ENCODE results near the gene EIF2AK2. TPM values are rescaled to one million over a fixed set of nuclear protein-coding genes. Genes with fewer than 3 reads are reported as not detected.

Gene EIF2AK2
- total RNA-seq, 4 donors from 2014 or later = 19.1 to 46.8 (median 22.5) TPM

DNA sequence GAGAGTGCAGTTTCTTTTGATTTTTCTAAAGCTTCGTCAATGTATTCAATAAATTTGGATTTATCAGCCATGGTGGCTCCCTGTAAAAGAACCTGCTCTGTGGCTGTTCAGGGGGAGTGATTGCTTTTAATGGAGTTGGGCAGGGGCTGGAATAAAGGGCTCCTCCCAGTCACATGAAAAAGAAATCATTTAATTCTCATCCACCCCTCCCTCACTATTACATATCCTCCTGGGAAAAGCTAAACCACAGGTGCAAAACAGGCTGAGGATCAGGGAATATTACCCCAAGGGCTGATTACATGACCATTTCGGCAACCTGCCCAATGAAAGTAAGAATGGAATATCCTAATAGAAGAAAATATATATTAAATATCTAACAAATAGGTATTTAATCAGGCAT is 31.8 kb upstream of the EIF2AK2 start, which contains the start of gene SULT6B1:
Gene SULT6B1 (minus strand): TSS at position 101 of the 400 bp plus-strand sequence. CDS start 30 bp downstream, at position 71.
- no peak for ATAC-seq (ENCODE audit: low FRiP score)
- DNase-seq (ENCODE audit: low spot score) = no peak
- TF ChIP-seq, protein P1, sequence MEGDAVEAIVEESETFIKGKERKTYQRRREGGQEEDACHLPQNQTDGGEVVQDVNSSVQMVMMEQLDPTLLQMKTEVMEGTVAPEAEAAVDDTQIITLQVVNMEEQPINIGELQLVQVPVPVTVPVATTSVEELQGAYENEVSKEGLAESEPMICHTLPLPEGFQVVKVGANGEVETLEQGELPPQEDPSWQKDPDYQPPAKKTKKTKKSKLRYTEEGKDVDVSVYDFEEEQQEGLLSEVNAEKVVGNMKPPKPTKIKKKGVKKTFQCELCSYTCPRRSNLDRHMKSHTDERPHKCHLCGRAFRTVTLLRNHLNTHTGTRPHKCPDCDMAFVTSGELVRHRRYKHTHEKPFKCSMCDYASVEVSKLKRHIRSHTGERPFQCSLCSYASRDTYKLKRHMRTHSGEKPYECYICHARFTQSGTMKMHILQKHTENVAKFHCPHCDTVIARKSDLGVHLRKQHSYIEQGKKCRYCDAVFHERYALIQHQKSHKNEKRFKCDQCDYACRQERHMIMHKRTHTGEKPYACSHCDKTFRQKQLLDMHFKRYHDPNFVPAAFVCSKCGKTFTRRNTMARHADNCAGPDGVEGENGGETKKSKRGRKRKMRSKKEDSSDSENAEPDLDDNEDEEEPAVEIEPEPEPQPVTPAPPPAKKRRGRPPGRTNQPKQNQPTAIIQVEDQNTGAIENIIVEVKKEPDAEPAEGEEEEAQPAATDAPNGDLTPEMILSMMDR (IDR thresholded peaks at IDR 0.05) = no peak

DNA sequence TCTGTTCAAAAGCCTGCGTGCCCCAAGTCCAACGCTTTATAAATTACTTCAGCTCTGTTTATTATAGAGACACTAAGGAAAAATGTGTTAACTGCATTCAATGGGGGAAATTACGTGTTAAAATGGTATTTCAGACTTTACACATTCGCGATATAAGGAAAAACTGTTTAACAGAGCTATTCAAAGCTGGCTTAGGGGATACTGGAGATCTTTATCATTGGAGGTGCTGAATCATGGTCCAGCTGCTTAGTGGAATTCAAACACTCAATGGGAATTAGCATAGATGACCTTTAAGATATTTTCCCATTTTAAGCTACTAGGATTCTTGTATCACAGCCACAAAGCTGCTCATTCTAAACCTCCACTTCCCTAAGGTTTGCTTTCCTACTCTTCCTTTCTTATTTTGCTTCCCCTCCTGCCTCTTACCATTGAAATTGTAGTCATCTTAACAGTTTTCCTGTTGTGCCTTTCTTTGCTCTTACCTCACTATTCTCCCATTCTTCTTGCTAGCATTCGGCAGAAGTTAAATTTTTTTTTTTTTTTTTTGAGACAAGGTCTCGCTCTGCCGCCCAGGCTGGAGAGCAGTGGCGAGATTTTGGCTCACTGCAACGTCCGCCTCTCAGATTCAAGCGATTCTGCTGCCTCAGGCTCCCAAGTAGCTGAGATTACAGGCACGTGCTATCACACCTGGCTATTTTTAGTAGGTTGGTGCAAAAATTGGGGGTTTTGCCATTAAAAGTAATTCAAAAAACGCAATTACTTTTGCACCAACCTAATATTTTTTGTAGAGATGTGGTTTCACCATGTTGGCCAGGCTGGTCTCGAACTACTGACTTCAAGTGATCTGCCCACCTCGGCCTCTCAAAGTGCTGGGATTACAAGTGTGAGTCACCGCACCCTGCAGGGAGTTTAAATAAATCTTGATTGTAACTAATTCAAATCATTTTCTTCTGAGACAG is 25.2 kb upstream of the EIF2AK2 start:
- ATAC-seq (ENCODE audit: low FRiP score) = no peak
- TF ChIP-seq, protein P1 (IDR thresholded peaks at IDR 0.05) = no peak
- DNase-seq (ENCODE audit: low spot score) = no peak

DNA sequence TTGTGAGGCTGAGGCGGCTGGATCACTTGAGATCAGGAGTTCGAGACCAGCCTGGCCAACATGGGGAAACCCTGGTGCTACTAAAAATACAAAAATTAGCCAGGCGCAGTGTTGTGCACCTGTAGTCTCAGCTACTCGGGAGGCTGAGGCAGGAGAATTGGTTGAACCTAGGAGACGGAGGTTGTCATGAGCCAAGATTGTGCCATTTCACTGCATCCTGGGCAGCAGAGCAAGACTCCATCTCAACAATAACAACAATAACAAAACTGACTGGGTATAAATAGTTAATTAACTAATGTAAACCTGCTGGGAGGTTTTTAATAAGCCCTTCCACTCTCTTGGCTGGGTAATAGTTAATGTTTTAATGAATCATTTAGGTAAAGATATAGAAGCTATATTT is 23.9 kb upstream of the EIF2AK2 start:
- no peak for ATAC-seq (ENCODE audit: low FRiP score)
- TF ChIP-seq, protein P1 (IDR thresholded peaks at IDR 0.05) = no peak
- no peak for DNase-seq (ENCODE audit: low spot score)

DNA sequence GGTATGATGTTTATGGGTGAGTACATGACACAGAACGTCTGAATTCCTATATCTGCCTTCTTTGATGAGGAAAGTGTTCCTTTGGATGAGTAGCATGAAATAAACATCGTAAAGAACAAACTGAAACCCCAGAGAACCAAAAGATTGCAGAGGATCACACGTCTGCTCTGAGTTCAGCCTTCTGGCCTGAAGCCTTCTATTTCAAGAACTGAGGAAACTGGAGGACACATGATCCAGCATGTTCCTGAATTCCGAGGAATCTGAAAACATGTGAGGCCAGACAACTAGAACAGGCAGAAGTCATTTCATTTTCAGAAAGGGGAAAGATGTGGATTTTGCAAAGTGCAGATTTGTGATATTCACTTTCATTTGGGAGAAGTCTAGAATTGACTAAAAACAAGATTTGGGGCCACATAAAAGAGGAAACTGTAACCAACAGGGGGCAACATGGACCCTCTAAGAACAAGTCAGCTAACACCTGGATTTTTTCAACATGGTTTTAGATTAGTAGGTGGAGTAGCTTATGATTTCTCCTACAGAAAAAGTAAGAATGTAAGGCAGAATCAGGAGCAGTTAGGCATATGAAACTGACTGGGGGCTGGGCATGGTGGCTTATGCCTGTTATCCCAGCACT is 23.3 kb upstream of the EIF2AK2 start:
- no peak for DNase-seq (ENCODE audit: low spot score)
- ATAC-seq (ENCODE audit: low FRiP score) = no peak

DNA sequence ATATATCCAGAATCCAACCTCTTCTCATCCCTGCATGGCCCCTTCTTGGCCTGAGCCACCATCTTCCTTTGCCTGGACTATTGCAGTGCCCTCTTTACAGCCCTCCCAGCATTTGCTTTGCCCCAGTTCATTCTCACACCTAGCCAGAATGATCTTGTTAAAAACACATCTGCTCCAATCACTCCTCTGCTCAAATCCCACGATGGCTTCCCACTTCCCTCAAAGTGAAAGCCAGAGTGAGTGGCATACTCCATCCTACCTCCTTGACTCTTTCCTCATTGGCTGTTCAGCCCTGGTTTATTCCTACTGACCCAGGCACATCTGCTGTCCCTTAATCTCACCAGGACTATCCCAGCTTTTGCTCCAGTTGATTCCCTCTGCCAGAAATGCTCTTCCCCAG is 17.0 kb upstream of the EIF2AK2 start:
- TF ChIP-seq, protein P1 (IDR thresholded peaks at IDR 0.05) = no peak
- ATAC-seq (ENCODE audit: low FRiP score) (no peak), DNase-seq (ENCODE audit: low spot score) (no peak)

More for the DNA sequence above, 23.3 kb upstream of the EIF2AK2 start:
- TF ChIP-seq, protein P1 (IDR thresholded peaks at IDR 0.05) = no peak

DNA sequence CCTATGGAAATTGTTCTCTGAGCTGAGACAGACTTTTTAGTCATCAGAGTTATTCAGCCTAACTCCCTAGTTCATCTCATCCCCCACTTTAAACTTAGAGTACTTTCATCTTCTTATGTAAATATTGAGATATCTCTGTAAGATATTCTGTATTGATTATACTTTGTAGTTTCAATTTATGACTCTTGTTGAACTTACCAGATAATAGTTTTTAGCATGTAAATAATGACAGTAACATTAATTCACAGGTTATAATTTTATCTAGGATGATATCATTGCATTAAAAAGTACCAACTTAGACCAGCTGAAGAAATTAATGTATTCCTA is 14.8 kb upstream of the EIF2AK2 start:
- TF ChIP-seq, protein P1 (IDR thresholded peaks at IDR 0.05) = no peak
- ATAC-seq (ENCODE audit: low FRiP score) (no peak), DNase-seq (ENCODE audit: low spot score) (no peak)

Data from omental fat pad (tissue), 4 donors.